Lung (tissue), 12 donors: Measurements from ENCODE around the gene TRIOBP. TPM values are rescaled to one million over a fixed set of nuclear protein-coding genes. Genes with fewer than 3 reads are reported as not detected.
A peak's percentile ranks its signal among the peaks of the same experiment; 100 is the strongest.

Experiments used
- ATAC-seq: fragments of 200-7000 bp; cut with Tn5 transposase; one replicate; pipeline ENCODE4 v1.9.1; 2020; ENCODE audit warnings: moderate number of reproducible peaks; ENCODE audit not compliant: insufficient read depth, low FRiP score
- DNase-seq, 3 donors: peaks; one replicate each; pipeline ENCODE4 v3.0.0-alpha.2; 2013 to 2017
- H3K27ac ChIP-seq, 2 donors: one replicate each; pipeline ENCODE4 v1.5.1; 2013; ENCODE audit warnings: mild to moderate bottlenecking in 2 of 2, moderate library complexity in 2 of 2, control low read depth in 1 of 2, inconsistent platforms in 1 of 2, low read depth in 1 of 2, low read length in 1 of 2
- H3K27me3 ChIP-seq, 3 donors: one replicate each; pipeline ENCODE4 v1.5.1; 2013; ENCODE audit warnings: low read length in 2 of 3; ENCODE audit not compliant: control insufficient read depth in 3 of 3, insufficient read depth in 3 of 3
- H3K36me3 ChIP-seq, 4 donors: one replicate each; pipeline ENCODE4 v1.5.1; 2013; ENCODE audit warnings: low read length in 4 of 4, mild to moderate bottlenecking in 1 of 4, moderate library complexity in 1 of 4; ENCODE audit not compliant: control insufficient read depth in 4 of 4, insufficient read depth in 4 of 4
- H3K4me1 ChIP-seq, 5 donors: one replicate each; pipeline ENCODE4 v1.5.1; 2013; ENCODE audit warnings: low read length in 5 of 5, mild to moderate bottlenecking in 2 of 5, moderate library complexity in 1 of 5; ENCODE audit not compliant: control insufficient read depth in 5 of 5, insufficient read depth in 5 of 5
- H3K4me3 ChIP-seq: one replicate; pipeline ENCODE4 v1.5.1; 2013; ENCODE audit warnings: mild to moderate bottlenecking, control low read depth, moderate library complexity
- H3K9ac ChIP-seq, 2 donors: one replicate each; pipeline ENCODE4 v1.5.1; 2013; ENCODE audit warnings: low read length in 2 of 2, control low read depth in 1 of 2; ENCODE audit not compliant: insufficient read depth in 1 of 2
- H3K9me3 ChIP-seq, 4 donors: one replicate each; pipeline ENCODE4 v1.5.1; 2013; ENCODE audit warnings: low read length in 3 of 4, mild to moderate bottlenecking in 1 of 4, moderate library complexity in 1 of 4; ENCODE audit not compliant: control insufficient read depth in 4 of 4, insufficient read depth in 3 of 4
- CTCF ChIP-seq: IDR thresholded peaks from 2 replicates; pipeline ENCODE4 v1.5.1; 2012; ENCODE audit warnings: mild to moderate bottlenecking; ENCODE audit errors: control extremely low read depth, extremely low read depth
- WGBS, 2 donors: extraction: QIAGEN DNeasy Blood & Tissue Kit; methylation state at CpG; one replicate each; pipeline ENCODE4 v1.1.7; 2013; 5-methylcytosine and 5-hydroxymethylcytosine counted together
- polyA plus RNA-seq, 2 donors: library from polyadenylated mRNA; stranded (reverse); fragments of 200-250 nt; gene quantifications; one replicate each; pipeline ENCODE4 v1.2.1, GENCODE V29; 2013
- total RNA-seq, 2 donors: library from RNA; depleted of rRNA in 1 of 2; stranded (reverse); fragments of >200 nt in 1 of 2; gene quantifications; one replicate each; pipeline ENCODE4 v1.2.1, GENCODE V29; 2014 to 2021
- donor health status: control.
- donor health status: control.
- donor health status: Bipolar disorder and iron deficiency.
- donor health status: healthy.
- donor health status: DM: yes; HTN: yes; CAD: no.

TRIOBP gene
- total and polyA plus RNA-seq, 4 donors, result 37.1 to 105 (median 85.0) TPM

DNA sequence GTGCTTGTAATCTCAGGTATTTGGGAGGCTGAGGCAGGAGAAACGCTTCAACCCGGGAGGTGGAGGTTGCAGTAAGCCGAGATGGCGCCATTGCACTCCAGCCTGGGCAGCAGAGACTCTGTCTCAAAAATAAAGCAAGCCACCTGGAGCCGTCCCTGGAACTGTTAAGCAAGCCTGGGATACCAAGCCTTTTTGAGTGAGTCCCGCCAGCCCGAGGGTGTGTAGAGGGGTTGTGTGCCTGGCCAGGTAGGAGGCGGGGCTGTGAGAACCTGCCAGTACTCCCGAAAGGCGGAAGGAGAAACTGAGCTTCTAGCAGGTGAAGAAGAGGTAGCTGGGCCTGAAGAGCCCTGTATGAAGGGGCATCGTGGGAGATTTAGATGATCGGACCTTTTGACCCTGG, 52.4 kb downstream of the TRIOBP start:
- Histone ChIP-seq H3K4me1 (peaks cover 17 to 49% (median 33%) of the 10 kb centered on the region in 5 donors), H3K36me3 (peaks cover 0 to 5% (median 4%) of the 10 kb centered on the region in 4 donors), H3K27ac (peak overlapping the region; percentile 87 to 99), H3K27me3 (no peaks in the 10 kb centered on the region), H3K9ac (no peak overlapping the region), H3K9me3 (no peaks in the 10 kb centered on the region), H3K4me3 (no peak overlapping the region)
- no peak for DNase-seq
- no peak for ATAC-seq
- no peak for TF ChIP-seq CTCF
- WGBS, 2 donors, result 64 to 88% methylated on average over 12 of the region's 12 CpGs

DNA sequence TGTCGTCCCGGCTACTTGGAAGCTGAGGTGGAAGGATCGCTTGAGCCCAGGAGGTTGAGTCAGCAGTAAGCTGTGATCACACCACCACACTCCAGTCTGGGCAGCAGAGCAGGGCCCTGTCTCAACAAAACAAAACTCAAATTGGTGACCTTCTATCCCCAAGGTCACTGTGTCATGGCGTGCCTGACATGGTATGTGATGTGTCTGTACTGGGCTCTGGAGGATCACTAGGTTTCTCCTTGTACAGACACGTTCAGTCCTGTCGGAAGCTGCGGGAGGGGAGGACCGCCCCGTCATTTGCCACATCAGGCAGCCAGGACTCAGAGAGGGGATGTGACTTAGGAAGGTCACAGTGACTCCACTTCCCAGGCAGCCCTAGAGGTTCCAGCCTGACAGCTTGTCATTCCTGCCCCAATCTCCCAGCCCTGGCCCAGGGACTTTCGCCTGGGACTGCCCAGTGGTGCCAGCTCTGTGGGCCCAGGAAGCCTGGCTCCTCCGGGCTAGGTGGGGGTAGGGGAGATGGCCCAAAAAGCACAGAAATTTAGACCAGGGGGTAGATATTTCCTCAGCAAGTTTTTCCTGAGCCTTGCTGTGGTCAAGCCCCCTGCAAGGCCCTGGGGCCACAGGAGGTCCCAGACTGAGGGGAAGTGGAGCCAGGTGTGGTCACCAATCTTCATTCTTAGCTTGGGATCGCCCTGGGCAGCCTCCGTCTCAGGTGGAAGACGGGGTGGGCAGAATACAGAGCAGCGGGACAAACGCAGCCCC, 53.2 kb downstream of the TRIOBP start:
- no peaks in the 10 kb centered on the region for H3K9me3 ChIP-seq
- ATAC-seq, result no peak
- H3K36me3 ChIP-seq, result peaks cover 0 to 11% (median 10%) of the 10 kb centered on the region in 4 donors
- no peak overlapping the region for H3K9ac ChIP-seq
- peak overlapping the region; percentile 87 to 99 for H3K27ac ChIP-seq
- no peak overlapping the region for H3K4me3 ChIP-seq
- TF ChIP-seq CTCF, result no peak
- 65 to 79% methylated on average over 16 of the region's 16 CpGs for WGBS, 2 donors
- H3K27me3 ChIP-seq, result no peaks in the 10 kb centered on the region
- no peak for DNase-seq
- peaks cover 17 to 48% (median 33%) of the 10 kb centered on the region in 5 donors for H3K4me1 ChIP-seq

DNA sequence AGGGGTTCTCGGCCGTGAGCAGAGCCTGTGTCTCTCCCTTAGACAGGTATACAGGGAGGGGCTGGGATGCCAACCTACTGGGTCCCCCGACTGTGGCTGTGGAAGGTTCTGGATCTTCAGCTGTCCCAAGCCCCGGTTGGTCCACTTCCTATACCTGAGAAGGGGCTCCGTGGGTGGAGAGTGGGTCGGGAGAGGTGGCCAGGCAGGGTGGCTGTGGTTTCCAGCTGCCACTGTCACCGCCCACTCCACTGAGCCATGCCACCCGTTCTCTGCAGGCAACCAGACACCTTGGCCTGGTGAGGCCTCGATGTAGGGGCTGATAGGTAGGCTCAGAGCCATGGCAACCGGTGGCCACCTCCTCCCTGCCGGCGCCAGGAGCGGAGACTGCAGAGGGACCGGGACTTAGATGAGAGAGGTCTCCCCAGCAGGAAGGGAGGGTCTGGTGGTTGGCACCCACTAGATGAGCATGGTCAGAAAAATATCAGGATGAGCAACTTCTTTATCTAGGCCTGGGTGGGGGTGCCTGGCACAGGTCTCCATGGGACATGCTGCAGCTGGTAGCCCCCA, 53.8 kb downstream of the TRIOBP start:
- H3K9me3 ChIP-seq, result no peaks in the 10 kb centered on the region
- H3K9ac ChIP-seq, result no peak overlapping the region
- H3K27ac ChIP-seq, result peak overlapping the region; percentile 87 to 99
- 65 to 79% methylated on average over 14 of the region's 14 CpGs for WGBS, 2 donors
- H3K4me3 ChIP-seq, result no peak overlapping the region
- ATAC-seq (no peak), DNase-seq (no peak)
- H3K4me1 ChIP-seq, result peaks cover 13 to 48% (median 33%) of the 10 kb centered on the region in 5 donors
- TF ChIP-seq CTCF, result no peak
- no peaks in the 10 kb centered on the region for H3K27me3 ChIP-seq
- H3K36me3 ChIP-seq, result peaks cover 0 to 17% (median 16%) of the 10 kb centered on the region in 4 donors
